HCT116 (cell line): ENCODE results near the gene TRPM3.

ENCODE experiments used
- JUND ChIP-seq: IDR thresholded peaks from 2 replicates; pipeline ENCODE4 v1.6.1; 2012
- POLR2A ChIP-seq: IDR thresholded peaks from 2 replicates; pipeline ENCODE4 v1.7.0; 2011; ENCODE audit warnings: borderline replicate concordance; ENCODE audit not compliant: insufficient read depth, insufficient read length; ENCODE audit errors: extremely low read depth
- SRF ChIP-seq: IDR thresholded peaks from 2 replicates; pipeline ENCODE4 v1.6.1; 2012; ENCODE audit warnings: low read depth
- TF ChIP-seq, protein P1 (sequence below): IDR thresholded peaks from 2 replicates; pipeline ENCODE4 v1.6.1; 2012

DNA sequence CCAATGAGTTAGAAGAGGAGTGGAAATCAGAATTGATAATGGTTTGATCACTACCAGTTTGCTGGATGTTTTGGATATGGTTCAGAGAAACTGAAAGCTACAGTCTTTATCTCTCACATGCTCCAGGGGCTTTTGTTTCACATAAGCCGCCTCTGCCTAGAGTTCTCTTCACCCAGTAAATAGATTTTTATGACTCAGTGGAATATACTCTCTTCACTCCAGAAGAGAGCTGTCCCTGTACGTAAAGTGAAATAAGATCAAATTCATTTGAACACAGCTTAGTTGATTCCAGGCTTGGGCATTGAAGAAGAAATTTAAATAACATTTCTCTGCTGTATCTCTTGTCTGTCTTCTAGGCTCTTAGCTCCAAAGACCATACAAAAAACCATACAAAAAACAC lies 184.9 kb downstream of the TRPM3 start:
- no peak for TF ChIP-seq JUND
- TF ChIP-seq, protein P1, sequence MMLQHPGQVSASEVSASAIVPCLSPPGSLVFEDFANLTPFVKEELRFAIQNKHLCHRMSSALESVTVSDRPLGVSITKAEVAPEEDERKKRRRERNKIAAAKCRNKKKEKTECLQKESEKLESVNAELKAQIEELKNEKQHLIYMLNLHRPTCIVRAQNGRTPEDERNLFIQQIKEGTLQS, result no peak
- no peak for TF ChIP-seq SRF
- TF ChIP-seq POLR2A, result no peak
